ENCODE data around the gene MYL4.
"Not testable (repeated sequence)": the region's sequence is repeated elsewhere in the genome, so short reads cannot be mapped to it uniquely, and the experiment has no call there.

MYL4 gene

DNA sequence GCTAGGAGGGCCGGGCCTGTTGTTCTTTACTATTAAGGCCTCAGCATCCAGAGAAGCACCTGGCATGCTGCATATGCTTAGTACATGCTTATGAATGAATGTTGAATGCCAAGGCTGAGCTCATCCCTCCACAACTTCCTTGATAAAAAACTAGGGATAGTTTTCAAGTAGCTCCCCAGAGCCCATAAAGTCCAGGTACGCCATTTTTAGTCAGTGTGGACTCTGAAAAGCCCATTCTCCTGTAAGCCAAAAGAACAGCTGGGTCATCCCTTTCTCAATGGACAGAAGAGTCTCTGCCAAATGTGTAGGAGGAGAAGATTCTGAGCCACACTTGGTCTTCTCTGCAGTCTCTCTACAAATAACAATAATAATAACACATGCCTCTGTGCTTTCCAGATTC, 35.5 kb downstream of the MYL4 start:
- no peak for DNase-seq

DNA sequence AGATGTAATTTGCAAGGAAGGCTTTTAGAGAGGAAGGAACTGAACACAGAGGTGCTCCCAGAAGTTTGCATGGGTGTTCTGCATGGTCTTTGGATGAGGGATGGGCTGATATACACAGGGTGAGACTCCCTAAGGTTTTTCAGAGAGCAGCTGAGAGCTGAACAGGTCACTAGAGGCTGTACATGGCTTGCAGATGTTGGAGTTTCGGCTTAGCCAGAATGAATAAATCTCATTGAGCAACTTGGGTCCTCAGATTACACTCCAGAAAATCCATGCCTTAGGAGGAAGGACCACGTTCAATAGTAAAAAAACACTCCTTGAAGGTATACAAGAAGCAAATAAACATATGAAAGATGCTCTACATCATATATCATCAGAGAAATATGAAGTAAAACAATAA, 37.0 kb downstream of the MYL4 start:
- DNase-seq = no peak

DNA sequence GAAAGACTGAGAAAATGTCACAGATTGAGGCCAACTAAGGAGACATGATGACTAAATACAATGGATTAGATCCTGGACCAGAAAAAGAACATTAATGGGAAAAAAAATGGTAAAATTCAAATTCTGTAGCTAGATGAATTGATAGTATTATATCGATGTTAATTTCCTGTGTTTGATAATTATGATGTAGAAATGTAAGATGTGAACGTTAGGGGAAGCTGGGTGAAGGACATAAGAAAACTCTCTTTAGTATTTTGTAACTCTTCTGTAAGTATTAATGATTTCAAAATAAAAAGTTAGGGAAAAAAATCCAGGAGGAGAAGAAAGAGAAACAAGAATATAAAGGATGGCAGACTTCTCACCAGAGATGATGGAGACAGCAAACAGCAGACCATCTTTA, 41.7 kb downstream of the MYL4 start:
- DNase-seq = no peak

DNA sequence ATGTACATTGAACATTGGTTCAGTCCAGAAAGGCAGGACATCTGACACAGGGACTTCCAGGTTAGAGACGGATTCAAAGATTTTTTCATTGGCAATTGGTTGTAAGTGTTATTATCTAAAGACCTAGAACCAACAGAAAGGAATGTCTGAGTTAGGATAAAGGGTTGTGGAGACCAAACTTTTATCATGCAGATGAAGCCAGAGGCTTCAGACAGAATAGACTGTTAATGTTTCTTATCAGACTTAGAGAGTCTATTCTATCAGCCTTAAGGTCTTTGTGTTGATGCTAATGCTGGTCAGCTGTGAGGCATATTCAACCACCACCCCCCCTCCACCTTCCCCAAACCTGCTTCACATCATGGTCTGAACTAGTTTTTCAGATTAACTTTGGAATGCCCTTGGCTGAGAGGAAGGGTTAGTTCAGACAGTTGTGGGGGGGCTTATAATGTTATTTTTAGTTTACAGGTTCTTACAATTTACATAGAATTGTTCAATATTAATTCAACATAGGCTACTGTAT, 42.3 kb downstream of the MYL4 start:
- DNase-seq = no peak

DNA sequence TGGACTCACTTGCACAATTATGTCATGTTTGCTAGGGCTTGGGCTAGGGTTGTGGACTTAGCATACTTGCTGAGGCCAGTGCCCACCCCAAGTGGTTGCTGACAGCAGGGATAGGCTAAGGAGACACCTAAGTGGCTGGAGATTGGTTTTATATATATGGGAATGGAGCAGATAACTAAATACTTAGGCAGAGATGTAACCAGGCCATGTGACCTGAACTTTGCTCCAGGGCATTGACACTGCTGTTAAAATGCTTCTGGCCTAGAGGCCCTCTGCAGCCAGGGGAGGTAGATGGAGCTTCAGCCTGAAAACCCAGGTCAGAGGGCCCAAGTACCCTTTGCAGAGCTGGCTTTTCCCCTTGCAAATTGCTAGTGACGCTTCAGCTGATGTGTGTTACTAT, 43.1 kb downstream of the MYL4 start:
- no peak for DNase-seq

DNA sequence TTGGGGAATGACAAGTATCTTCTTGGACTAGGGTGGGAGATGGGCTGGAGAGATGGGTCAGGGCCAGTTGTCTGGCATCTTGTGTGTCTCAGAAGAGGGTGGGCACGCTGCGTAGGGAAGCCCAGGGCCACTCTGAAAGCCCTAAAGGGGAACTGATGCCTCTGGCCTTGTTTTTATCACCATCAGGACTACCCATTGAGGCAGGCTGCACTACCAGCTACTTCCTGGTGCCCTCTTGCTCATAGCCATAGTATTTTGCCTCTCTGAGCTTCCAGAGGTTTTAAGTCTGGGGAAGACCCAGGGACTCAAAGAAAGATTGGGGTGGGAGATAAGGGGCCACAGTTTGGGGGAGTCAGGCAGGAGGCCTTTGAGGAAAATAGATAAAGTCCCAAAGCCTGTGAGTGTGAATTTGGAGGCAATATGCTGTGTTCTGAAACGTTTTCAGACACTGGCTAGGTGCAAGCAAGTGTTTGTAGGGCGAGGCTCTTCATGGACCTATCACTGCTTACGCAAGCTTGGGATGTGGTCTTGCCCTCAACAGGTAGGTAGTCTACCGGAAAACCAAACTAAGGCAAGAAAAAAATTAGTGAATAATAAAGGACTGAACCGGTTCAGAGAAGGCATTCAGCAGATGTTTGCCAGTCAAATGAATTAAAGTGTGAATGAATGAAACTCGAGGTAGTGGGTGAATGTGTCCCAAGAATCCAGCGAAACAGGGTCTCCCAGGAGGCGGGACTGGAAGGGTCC, 43.8 kb downstream of the MYL4 start:
- no peak for DNase-seq

DNA sequence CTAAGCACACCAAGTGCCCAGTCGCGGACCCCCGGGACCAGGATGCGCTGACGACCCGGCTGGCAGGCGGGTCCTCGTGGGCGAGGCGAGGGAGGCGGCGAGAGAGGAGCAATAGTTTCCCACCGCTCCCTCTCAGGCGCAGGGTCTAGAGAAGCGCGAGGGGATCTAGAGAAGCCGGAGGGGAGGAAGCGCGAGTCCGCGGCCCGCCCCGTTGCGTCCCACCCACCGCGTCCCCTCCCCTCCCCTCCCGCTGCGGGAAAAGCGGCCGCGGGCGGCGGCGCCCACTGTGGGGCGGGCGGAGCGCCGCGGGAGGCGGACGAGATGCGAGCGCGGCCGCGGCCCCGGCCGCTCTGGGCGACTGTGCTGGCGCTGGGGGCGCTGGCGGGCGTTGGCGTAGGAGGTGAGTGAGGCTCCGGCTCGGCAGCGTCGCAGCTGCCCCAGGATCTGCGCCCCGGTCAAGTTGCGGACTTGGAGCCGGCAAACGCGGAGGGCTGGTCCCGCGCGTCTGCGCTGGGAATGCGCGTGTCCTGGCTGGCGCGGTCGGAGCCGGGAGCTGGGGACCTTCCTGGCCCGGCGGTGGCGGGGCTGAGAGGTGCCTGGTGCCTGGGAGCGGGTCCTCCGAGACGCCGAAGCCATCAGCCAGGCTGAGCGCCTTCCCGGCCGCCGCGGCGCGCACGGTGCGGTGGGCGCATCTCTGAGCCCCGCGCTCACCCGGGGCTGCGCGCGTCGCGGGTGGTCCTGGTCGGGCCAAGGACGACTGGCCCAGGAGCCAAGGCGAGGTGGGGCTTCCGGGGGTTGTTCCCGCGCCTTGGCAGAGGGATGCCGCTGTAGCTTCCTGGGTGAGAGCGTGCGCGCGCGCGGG, 44.6 kb downstream of the MYL4 start, which contains the start of gene ITGB3:
Gene ITGB3, plus strand, starts transcription at position 287 of the 862 bp plus-strand sequence. Its CDS starts 35 bp downstream, at position 322.
- peak; percentile 94 for DNase-seq

DNA sequence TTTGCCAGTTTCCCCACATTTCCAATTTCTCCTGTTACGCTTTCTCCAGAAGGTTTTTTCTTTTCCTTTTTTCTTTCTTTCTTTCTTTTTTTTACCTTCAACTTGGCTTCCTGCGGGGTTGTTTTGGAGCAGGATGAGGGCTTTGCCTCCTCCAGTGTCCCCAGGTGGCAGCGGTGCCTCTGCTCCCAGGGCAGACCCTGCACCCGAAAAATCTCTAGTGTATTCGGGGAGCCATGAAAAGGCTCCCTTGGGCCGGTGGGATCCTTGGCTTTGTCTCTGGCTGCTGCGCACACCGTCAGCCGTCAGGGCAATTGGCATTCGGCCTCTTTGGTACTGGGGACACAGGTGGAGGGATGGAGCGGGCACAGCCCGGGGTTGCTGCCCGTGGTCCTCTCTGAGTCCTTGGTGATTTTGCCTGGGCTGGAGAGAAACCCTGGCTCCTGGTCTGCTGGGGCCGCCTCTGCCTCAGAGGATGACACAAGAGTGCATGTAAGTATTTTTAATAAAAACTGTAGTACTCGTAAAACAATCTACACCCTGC, 45.3 kb downstream of the MYL4 start:
- no peak for DNase-seq

DNA sequence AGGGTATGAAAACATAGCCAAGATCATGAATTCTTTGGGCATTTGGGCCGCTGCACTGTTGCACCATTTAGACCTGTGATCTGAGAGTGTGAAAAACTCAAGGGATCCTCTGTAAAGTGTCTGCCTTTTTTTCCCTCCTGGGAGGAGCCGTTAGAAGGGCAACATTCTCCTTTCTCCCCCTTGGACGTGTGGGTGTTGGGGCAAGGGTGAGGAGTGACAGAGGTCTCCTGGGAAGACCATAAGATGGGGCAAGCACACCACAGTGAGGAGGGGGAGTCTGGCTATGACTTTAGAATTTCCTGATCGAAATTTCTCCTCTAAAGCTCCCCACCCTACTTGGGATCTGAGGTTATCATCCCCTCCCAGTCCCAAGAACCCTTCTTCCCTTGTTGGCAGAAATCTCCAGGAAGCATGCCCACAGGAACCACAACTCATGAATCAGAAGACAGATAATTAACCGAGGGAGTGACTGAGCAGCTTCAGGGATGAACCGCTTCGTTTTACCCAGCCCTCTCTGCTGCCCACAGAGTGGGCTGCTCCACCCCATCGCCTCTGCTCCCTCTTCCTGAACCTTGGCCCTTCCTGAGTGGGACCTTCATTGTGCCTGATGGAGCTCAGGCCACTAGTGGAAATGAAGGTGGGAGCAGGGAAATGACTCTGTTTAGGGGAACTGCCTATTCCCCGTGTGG, 48.6 kb downstream of the MYL4 start:
- DNase-seq = no peak

DNA sequence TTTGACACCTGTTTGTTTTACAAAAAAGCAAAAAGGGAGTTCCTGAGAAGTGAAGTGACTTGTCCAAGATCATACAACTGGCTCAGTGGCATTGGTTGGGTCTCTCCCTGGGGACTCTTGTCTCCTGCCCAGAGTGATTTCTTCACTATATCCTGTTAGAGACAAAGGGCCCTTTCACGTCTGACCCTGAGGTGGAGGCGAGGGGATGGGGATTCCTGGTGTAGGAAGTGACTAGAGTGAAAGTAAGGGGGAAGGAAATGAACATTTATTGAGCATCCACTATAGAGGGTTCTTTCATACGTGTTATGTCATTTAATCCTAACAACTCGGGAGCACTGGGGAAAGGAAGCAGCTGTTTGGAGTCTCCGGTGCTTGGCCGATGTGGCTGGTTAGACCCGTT, 53.4 kb downstream of the MYL4 start:
- DNase-seq = no peak

DNA sequence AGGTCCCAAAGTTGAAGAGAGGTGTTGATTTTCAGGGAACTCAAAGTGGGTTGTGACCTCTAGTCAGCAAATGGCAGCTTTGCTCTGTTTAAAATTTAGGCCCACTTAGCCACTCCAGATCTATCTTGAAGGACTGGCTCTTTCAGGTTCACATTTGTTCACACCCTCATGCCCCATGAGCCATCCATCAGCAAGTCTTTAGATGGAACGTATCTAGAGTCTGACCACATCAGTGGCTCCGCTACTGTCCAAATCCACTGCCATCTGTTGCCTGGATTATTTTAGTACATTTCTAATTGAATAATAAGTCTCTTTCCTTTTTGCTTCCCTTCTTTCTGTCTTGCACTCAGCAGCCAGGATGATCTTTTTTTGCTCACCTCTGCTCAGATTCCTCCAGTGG, 55.0 kb downstream of the MYL4 start:
- no peak for DNase-seq

DNA sequence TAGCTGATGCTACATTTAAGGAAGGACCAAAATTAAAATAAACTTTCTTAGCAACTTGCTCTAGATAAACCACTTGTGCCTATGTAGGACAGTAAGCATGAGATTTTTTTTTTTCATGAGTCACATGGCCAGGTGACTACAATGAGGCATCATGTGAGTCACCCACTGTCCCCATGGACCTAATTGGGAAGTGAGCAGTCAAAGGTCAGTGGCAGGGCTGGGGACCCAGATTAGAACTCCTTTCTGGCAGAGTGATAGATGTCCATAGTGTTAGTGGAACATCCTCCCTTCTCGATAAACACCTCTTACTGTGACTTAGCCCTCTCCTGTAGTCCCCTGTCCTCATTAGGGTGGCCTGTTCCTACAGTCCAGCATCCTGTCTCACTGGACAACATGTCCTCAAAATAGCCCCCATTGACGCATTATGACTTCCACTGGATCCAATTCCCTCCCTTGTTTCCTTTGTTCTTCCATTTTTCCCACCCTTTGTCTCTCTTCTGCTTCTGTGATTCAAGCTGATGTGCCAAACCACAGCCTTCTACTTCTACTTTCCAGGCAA, 56.9 kb downstream of the MYL4 start:
- no peak for DNase-seq

DNA sequence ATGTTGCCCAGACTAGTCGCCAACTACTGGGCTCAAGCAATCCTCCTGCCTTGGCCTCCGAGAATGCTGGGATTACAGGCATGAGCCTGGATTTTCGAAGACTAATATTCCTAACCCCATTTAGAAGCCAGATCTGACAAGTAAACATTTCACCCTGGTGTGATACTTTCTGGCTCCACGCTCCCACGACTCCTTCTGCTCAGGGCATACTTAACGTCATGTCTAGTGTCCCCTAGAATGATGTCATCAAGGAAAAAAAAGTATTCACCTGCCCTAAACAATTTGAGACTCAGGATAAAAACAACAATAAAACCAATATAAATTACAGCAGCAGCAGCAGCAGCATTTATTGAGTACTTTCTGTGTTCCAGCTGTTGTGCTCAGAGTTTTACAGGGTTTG, 57.6 kb downstream of the MYL4 start:
- no peak for DNase-seq

DNA sequence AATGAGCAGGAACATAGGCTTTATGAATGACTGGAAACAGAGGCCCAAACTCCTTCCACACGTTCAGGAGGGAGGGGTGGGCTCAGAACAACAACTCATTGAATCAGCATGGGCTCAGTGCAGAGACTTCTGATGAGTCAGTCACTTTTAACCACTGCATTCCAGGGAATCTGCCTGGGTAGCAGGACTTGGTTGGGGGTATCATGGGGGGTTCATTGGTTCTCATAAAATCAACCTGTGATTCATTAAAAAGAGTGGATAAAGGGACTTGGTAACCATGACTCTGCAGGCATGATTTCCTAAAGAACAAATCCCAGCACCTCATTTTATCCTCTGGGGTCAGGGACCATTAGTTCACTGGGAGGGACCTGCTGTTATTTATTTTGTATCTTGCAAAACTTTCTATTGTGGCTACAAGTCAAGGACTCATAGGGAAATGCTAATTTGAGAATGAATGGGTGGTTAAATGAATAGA, 58.2 kb downstream of the MYL4 start:
- DNase-seq = peak; percentile 91

DNA sequence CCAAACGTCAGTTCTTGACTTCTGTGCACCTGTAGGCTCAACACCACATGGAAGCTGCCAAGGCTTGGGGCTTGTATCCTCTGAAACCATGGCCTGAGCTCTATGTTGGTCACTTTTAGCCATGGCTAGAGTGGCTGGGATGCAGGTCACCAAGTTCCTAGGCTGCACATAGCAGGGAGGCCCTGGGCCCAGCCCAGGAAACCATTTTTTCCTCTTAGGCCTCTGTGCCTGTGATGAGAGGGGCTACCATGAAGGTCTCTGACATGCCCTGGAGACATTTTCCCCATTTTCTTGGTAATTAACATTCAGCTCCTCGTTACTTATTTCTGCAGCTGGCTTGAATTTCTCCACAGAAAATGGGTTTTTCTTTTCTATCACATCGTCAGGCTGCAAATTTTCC, 59.8 kb downstream of the MYL4 start:
- not testable (repeated sequence) for DNase-seq

DNA sequence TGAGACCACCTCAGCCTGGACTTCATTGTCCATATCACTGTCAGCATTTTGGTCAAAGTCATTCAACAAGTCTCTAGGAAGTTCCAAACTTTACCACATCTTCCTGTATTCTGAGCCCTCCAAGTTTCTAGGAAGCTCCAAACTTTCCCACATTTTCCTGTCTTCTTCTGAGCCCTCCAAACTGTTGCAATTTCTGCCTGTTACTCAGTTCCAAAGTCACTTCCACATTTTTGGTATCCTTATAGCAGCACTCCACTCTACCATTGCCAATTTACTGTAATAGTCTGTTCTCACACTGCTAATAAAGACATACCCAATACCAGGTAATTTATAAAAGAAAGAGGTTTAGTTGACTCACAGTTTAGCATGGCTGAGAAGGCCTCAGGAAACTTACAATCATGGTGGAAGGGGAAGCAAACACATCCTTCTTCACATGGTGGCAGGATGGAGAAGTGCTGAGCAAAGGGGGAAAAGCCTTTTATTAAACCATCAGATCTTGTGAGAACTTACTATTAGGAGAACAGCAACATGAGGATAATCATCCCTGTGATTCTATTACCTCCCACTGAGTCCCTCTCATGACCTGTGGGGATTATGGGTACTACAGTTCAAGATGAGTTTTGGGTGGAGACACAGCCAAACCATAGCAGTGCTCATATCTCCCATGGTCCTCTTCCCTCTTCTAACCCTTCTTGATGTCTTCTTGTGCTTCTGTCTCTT, 60.6 kb downstream of the MYL4 start:
- DNase-seq = not testable (repeated sequence)

DNA sequence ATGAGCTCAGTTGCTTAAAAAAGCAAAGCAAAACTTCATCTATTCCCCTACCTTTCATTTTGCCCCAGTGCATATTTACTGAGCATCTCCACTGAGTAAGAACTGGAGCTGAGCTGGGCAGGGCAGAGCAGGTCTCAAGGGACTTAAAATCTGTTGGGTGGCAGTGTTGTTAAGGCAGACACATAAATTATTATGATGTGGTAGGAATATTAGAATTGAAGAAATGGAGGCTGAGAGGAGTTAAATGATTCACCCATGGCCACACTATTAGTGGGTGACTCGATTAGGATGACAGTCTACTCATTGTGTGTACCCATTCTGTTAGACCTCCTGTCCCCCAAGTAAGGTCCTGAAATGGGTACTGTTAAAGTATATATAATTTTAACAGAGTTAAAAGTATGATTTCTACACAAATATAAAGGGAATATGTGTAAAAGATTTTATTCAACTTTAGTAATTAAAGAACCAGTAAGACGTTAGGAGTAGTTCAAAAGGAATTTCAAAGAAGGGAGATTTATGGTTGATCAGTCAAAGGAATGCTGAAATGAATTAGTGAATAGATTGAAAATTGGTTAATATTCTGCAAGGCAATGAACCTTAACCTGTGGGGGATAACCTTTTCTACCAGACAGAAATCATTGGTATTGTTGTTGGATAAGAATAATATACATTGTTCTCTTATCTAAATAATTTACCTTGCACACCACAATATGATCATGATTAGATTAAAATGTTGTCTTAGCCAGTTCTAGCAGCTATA, 62.0 kb downstream of the MYL4 start:
- DNase-seq = no peak

DNA sequence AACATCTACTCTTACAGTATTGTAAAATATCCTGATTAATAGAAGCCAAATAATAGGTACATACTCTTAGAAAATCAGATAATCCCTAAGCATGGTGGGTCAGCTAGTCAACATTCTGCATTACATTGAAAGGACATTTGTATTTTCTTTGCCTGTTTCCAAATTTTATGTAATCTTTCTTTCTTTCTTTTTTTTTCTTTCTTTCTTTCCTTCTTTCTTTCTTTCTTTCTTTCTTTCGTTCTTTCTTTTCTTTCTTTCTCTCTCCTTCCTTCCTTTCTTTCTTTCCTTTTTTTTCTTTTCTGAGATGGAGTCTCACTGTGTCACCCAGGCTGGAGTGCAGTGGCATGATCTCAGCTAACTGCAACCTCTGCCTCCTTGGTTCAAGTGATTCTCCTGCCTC, 63.3 kb downstream of the MYL4 start:
- no peak for DNase-seq

DNA sequence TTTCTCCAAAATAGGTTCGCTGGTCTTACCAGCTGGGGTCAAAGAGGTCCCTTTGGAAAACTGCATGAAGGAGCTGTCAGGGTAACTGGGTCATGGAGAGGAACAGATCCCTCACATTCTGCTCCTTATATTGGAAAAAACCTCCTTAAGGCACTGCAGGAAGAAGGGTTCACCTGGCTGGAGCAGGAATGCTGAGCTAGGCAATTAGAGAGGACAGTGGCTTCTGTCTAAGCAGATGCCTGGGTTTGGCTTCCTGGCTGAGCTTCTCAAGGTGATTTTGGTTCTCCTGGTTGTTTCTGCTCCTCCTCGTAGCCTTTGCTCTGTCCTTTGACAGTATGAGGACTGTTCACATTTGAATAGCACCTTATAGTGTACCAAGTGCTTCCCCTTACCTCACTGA, 64.1 kb downstream of the MYL4 start:
- DNase-seq = no peak

Data from islet precursor cell (in vitro differentiated cells).